ENCODE results near the gene REEP1.

Gene REEP1

DNA sequence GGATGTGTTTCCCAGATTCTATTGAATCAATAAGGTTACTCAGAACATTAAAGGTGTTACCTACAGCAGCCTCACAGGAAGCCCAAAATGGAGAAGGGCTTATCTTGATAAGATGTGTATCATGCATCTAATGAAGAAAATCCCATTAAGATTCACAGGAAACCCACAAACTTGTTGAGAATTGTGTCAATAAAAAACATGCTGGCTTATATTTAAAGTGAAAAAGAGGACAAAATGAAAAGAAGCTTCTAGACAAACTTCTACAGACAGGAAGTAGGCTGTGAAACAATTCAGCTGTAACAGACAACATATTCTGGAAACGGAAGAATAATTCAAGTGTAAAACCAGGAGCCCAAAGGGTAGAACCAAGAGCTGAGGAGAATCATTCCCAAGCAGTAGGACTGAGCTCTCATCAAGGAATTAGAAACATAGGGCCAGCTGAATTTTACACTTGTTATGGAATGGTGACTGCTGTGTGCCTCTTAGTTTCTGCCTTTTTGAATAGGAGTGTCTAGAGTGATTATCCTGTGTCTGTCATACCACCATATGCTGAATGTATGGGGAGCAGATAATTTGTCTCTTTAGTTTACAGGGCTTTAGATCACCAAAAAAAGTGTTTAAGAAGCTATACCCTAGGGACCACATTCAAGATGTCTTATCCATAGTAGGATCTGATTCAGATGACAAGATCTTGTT lies 151.8 kb downstream of the REEP1 start:
- DNase-seq = peak; percentile 65

DNA sequence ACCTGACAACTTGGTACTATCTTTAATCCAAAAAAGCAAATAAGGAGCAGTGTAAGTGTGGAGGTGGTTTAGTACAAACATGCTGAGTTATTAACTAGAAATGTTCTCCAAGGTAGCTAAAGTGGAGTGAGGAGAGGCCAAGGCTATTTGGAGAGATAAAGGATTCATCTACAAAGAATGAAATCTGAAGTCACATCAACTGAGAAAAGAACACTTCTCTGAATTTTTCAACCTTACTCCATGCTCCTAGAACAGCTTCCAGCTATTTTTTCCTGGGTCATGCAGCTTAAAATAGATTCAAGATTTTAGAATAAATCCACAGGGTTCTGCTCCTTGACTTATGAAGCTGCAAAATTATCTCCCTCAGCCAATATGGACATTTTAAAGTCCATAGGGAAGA lies 160.8 kb downstream of the REEP1 start:
- DNase-seq = no peak

DNA sequence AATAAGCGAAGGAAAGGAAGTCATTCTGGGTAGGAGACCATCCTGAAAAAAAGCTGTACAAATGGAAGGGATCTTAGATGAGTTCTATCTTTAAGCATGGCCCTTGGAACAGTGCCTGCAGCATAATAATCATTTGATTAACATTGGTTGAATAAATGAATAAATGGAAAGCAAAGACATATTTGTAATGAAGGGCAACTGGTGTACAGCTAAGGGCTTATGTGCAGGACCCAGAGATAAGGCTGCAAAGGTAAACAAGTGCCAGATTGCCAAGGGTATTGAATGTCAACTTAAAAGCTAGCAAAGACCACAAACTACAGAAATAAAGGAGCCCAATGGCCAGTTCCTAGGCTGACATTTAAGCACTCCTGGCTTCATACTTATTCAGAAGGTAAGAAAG lies 161.6 kb downstream of the REEP1 start:
- DNase-seq = no peak

DNA sequence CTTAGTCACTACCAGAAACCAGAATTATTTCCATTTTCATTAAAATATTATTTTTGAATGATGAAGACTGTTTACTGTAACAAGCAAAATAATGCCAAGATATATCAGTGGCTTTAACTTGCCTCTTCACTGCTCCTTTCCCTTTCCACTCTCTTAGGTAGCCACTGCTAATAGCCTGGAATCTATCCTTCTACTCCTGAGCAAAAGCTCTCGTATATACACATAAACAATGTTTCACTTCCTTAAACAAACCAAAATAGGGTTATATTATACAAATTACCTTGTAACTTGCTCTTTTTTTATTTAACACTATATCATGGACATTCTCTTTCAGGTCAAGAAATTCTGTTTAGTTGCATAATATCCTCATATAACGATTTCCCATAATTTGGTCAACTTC lies 163.0 kb downstream of the REEP1 start:
- no peak for DNase-seq

DNA sequence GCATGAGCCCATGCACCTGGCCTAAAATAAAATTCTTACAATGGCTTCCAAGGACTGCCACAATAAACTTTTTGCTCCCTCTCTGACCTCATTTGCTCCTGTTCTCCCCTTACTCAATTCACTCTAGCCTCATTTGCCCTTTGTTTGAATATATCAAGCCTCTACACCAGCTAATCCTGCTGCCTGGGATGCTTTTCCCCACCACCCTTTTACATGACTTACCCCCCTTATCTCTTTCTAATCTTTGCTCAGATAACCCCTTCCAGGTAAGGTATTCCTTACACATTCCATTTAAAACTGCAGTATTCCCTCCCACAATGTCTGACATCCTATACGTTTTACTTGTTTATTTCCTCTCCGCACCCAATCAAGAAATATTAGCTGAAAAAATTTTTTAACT lies 164.8 kb downstream of the REEP1 start:
- no peak for DNase-seq

DNA sequence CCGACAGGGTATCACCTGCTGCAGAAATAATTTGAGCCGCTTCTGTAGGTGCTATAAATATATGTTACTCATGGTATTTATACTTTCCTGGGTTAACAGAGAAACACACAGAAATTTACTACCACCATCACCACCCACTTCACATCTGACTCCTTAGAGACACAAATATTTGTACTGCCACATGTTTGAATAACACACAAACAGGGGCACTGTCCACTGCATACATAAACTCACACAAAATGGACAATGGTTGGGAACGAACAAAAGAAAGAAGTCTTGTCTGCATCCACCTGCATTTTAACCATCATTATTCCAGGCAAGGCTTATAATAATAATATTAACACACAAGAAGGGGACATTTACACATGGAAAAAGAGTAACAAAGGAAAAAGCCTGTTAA lies 166.1 kb downstream of the REEP1 start:
- DNase-seq = no peak

DNA sequence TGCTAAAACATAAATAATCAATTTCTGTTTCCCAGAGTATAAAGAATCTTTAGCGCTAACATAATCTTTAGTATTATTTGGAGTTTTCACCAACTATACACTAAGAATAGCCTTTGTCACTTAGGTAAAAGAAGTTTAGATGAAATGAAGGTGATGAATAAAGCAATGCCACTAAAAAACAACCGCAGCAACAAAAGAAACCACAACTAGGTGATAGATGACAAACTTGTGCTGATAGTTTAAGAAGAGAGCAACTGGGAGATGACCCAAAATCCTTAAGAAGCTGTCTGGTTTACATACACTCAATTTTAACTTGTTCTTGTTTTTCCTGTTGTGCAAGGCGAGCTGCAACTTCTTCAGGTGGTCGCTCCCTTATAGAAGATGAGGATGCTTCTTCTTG lies 167.0 kb downstream of the REEP1 start:
- DNase-seq = no peak
